Central memory CD8-positive, alpha-beta T cell (primary cell): Measurements from ENCODE around the gene TTC1.
A peak's percentile ranks its signal among the peaks of the same experiment; 100 is the strongest.
"Not testable (repeated sequence)": the region's sequence is repeated elsewhere in the genome, so short reads cannot be mapped to it uniquely, and the experiment has no call there.

Source experiments
- ATAC-seq: fragments of 150-1000 bp; cut with Tn5 transposase; replicated peaks from 2 replicates; pipeline ENCODE4 v1.10.0; 2022; ENCODE audit warnings: mild to moderate bottlenecking, moderate FRiP score, moderate number of reproducible peaks; ENCODE audit not compliant: poor library complexity, severe bottlenecking; ENCODE audit errors: extremely low read depth
- DNase-seq, 2 donors: peaks; one replicate each; pipeline ENCODE4 v3.0.0; 2021; ENCODE audit warnings: low spot score in 2 of 2
- H3K27ac Mint-ChIP-seq: one replicate; pipeline ENCODE4 v1.8.0; 2022; ENCODE audit warnings: low read depth, mild to moderate bottlenecking, moderate library complexity, mixed read lengths
- H3K27me3 Mint-ChIP-seq: one replicate; pipeline ENCODE4 v1.8.0; 2022; ENCODE audit warnings: mixed read lengths
- H3K36me3 Mint-ChIP-seq: one replicate; pipeline ENCODE4 v1.8.0; 2022; ENCODE audit warnings: mild to moderate bottlenecking, moderate library complexity, mixed read lengths; ENCODE audit not compliant: insufficient read depth
- H3K4me1 Mint-ChIP-seq: one replicate; pipeline ENCODE4 v1.8.0; 2022; ENCODE audit warnings: mixed read lengths
- H3K4me3 Mint-ChIP-seq: one replicate; pipeline ENCODE4 v1.8.0; 2022; ENCODE audit warnings: mild to moderate bottlenecking, moderate library complexity, mixed read lengths
- H3K9me3 Mint-ChIP-seq: one replicate; pipeline ENCODE4 v1.8.0; 2022; ENCODE audit warnings: mixed read lengths

Gene TTC1

DNA sequence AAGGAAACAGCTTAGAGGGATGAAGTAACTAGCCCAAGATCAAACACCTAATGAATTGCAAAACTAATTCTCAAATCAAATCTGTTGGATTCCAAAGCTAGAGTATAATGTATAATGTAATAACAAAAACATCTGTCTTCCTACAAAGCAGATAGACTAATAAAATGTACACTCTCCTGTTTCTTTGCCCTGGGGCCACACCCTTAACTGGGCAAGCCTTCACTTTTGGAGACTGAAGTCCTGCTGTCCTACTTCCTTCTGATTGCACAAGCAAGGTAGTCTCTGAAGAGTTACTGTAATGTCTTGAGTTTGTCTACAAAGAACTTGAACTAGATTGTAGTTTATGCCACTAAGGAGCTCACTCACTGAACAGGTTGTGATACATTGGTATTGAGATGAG is 2.5 kb downstream of the TTC1 start:
- Mint-ChIP-seq H3K4me1 (peaks cover 35% of the 10 kb centered on the region), H3K9me3 (no peaks in the 10 kb centered on the region), H3K27ac (no peak overlapping the region), H3K4me3 (no peak overlapping the region), H3K36me3 (peaks cover 34% of the 10 kb centered on the region), H3K27me3 (no peaks in the 10 kb centered on the region)
- ATAC-seq (no peak), DNase-seq (no peak)

DNA sequence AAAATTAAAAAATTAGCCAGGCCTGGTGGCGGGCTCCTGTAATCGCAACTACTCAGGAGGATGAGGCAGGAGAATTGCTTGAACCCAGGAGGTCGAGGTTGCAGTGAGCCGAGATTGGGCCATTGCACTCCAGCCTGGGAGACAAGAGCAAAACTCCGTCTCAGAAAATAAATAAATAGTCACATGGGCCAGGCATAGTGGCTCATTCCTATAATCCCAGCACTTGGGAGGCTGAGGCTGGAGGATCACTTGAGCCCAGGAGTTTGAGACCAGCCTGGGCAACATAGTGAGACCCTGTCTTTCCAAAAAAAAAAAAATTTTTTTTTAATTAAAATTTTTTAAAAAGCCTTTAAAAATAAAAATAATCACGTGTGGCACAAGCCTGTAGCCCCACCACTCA is 5.3 kb downstream of the TTC1 start:
- peaks cover 35% of the 10 kb centered on the region for H3K36me3 Mint-ChIP-seq
- not testable (repeated sequence) for ATAC-seq, H3K27ac Mint-ChIP-seq, H3K9me3 Mint-ChIP-seq, H3K27me3 Mint-ChIP-seq, DNase-seq, H3K4me3 Mint-ChIP-seq
- peaks cover 29% of the 10 kb centered on the region for H3K4me1 Mint-ChIP-seq

DNA sequence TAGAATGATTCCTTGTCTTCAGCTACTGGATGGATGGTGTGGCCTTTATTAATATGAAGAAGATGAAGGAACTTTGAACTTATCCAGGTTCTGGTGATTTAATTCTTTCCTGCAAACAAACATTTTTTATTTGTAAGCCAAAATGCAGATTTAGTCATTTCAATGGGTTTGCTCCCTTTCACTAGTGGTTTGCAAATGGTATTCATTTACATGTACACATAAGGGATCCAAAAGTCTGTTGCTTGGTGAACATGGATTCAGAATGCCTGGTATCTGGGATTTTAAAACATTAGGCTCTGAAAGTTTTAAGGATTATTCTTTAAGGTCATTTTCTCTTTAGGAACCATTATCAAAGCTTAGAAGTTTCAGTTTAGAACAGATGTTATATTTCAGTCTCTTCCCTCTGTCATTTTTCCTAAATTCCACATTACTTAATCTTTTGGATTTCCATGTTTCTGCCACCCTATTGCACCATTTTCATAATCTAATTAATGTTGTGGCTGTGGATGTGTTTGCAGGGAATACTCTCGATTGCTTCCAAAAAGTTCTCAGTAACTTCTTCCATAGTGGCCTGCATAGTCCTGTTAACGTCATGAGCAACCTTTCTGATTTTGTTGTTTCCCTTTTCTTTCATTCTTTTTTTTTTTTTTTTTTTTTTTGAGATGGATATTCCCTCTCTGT is 10.1 kb downstream of the TTC1 start:
- peak overlapping the region; percentile 87 for H3K27ac Mint-ChIP-seq
- peaks cover 40% of the 10 kb centered on the region for H3K4me1 Mint-ChIP-seq
- no peak for ATAC-seq
- no peaks in the 10 kb centered on the region for H3K9me3 Mint-ChIP-seq
- no peak overlapping the region for H3K4me3 Mint-ChIP-seq
- H3K36me3 Mint-ChIP-seq, result peaks cover 28% of the 10 kb centered on the region
- no peaks in the 10 kb centered on the region for H3K27me3 Mint-ChIP-seq
- no peak for DNase-seq

DNA sequence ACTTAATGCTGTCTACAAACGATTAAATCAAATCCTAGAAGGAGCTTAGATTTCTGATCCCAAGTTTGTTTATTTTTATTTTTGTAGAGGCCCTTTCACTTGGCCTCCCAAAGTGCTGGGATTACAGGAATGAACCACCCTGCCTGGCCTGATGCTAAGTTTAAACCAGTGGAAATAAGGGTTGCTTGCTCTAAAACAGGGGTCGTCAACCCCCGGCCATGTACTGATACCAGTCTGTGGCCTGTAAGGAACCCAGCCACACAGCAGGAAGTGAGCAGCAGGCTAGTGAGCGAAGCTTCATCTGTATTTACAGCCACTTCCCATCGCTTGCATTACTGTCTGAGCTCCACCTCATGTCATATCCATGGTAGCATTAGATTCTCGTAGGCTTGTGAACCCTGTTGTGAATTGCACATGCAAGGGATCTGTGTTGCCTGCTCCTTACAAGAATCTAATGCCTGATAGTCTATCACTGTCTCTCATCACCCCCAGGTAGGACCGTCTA is 11.4 kb downstream of the TTC1 start:
- peak overlapping the region; percentile 87 for H3K27ac Mint-ChIP-seq
- peaks cover 26% of the 10 kb centered on the region for H3K36me3 Mint-ChIP-seq
- peaks cover 33% of the 10 kb centered on the region for H3K4me1 Mint-ChIP-seq
- peak; percentile 41 for ATAC-seq
- H3K9me3 Mint-ChIP-seq, result no peaks in the 10 kb centered on the region
- no peak overlapping the region for H3K4me3 Mint-ChIP-seq
- H3K27me3 Mint-ChIP-seq, result no peaks in the 10 kb centered on the region
- DNase-seq, result no peak

DNA sequence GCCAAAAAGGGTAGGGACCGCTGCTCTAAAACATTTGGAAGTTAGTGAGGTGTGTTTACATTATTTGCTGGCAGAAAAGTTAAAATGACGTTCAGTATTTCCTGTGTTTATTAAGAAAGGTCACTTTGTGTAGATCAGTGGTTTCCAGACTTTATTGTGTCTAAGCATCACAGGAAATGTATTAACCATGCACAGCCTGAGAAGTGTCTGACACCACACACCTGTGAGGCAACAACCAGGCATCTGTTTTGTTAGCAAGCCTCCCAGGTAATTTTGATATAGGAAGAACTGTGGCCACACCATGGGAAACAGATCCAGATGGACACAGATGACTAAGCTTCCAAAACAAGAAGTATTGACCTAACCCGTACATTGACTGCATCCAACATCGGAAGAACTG is 12.0 kb downstream of the TTC1 start:
- H3K27ac Mint-ChIP-seq, result peak overlapping the region; percentile 87
- H3K36me3 Mint-ChIP-seq, result peaks cover 26% of the 10 kb centered on the region
- ATAC-seq (peak; percentile 78), DNase-seq (no peak)
- H3K4me3 Mint-ChIP-seq, result no peak overlapping the region
- peaks cover 33% of the 10 kb centered on the region for H3K4me1 Mint-ChIP-seq
- no peaks in the 10 kb centered on the region for H3K27me3 Mint-ChIP-seq
- no peaks in the 10 kb centered on the region for H3K9me3 Mint-ChIP-seq

DNA sequence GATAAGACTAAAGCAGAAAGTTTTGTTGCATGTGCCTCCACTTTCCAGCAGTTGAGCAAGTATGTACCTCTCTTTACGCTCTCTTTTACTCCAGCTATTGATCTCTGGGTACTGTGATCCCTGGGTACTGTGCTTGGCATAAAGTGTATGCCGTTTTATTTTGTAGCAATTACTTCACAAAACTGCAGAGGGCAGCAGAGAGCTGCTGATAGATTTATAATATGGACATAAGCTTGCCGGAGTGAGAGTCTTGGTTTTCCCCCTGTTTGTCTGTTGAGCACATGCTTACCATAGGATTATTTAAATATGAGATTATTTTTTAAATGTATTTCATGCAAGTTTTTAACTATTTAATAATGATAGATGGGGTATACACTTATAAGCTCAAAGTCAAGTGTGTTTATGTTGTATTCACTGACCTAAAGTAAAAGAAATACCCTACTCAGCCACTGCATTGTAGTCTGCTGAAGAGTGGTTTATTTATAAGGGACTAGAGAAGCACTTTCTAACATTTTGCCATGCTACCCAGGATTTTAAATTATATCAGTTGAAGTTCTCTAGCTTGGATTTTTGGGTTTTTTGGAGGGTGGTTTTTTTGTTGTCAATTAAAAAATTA is 13.0 kb downstream of the TTC1 start:
- peaks cover 43% of the 10 kb centered on the region for H3K4me1 Mint-ChIP-seq

DNA sequence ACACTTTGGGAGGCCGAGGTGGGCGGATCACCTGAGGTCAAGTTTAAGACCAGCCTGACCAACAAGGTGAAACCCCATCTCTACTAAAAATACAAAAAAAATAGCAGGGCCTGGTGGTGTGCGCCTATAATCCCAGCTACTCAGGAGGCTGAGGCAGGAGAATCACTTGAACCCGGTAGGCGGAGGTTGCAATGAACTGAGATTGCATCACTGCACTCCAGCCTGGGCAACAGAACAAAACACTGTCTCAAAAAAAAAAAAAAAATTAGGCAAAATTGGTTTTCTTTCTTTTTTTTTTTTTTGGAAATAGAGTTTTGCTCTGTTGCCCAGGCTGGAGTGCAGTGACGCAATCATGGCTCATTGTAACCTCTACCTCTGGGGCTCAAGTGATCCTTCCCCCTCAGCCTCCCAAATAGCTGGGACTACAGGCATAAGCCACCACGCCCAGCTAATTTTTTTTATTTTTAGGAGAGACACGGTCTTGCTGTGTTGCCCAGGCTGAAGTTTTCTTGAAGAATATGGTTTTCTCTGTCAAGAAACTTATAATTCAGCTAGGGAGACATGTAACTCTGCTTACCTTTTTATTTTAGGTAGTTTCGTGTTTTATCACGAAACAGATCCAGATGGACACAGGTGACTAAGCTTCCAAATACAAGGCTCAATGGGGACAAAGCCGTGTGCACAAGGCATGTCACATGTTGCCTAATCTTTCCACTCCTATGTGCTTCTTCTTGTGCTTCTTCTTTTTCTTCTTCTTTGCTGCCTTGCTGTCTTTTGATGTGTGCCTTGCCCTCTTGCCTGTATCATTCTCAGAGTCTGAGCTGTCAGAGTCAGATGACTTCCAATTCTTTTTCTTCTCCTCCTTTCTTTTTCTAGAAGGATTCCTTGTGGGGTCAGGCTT is 14.3 kb downstream of the TTC1 start:
- H3K4me1 Mint-ChIP-seq, result peaks cover 46% of the 10 kb centered on the region
- H3K27ac Mint-ChIP-seq, result peak overlapping the region; percentile 58
- H3K27me3 Mint-ChIP-seq, result no peaks in the 10 kb centered on the region
- DNase-seq, result no peak
- no peak overlapping the region for H3K4me3 Mint-ChIP-seq
- ATAC-seq, result no peak
- H3K36me3 Mint-ChIP-seq, result peaks cover 30% of the 10 kb centered on the region
- H3K9me3 Mint-ChIP-seq, result no peaks in the 10 kb centered on the region

More for the DNA sequence above, 13.0 kb downstream of the TTC1 start:
- ATAC-seq (peak; percentile 70), DNase-seq (peak; percentile 32 to 51)
- no peaks in the 10 kb centered on the region for H3K27me3 Mint-ChIP-seq
- H3K4me3 Mint-ChIP-seq, result no peak overlapping the region
- peak overlapping the region; percentile 33 for H3K27ac Mint-ChIP-seq
- H3K36me3 Mint-ChIP-seq, result peaks cover 25% of the 10 kb centered on the region
- H3K9me3 Mint-ChIP-seq, result no peaks in the 10 kb centered on the region

DNA sequence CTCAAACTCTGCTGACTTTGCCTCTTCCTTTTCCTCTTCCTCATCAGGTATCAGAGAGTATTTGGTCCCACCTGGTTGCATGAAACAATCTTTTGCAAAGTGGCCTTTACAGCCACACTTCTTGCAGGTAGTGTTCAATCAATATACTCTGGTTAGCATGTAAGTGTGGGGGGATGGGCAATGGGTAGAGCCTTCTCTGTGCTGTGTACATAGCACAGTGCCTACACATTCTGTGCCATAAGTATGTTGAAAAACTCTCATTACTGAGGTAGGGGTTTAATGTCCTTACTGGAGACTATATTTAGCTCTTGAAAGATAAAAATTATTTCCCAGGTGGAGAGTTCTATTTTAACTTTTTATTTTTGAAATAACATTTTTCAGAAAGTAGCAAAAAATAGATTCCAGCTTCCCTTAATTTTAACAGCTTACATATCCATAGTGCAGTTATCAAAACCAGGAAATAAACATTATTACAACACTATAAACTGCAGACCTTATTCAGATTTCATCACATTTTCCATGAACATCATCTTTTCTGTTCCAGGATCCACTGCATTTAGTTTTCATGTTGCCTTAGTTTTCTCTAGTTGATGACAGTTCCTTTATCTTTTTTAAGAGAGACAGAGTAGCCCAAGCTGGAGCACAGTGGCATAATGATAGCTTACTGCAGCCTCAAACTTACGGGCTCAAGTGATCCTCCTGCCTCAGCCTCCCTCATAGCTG is 15.1 kb downstream of the TTC1 start:
- Mint-ChIP-seq H3K4me1 (peaks cover 46% of the 10 kb centered on the region), H3K4me3 (no peak overlapping the region), H3K9me3 (no peaks in the 10 kb centered on the region), H3K27ac (peak overlapping the region; percentile 58), H3K27me3 (no peaks in the 10 kb centered on the region), H3K36me3 (peaks cover 32% of the 10 kb centered on the region)
- DNase-seq, result no peak
- ATAC-seq, result no peak

DNA sequence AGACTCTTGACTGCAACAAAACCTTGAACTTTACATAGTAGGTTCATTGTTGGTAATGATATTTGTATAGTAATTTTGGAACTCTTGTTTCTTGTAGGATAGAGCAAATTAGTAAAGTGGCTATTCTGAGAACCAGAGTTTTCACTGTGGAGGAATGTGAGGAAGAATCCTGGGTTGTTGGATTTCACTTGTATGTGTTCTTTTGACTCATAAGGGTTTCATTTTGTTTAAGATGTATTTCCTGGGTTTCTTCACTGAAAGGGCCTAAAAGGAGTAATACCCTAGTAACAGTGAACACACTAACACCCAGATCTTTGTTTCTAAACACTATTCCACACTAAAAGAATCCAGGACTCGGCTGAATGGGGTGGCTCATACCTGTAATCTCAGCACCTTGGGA is 20.1 kb downstream of the TTC1 start:
- no peak for DNase-seq
- Mint-ChIP-seq H3K9me3 (no peaks in the 10 kb centered on the region), H3K27me3 (no peaks in the 10 kb centered on the region), H3K36me3 (peaks cover 29% of the 10 kb centered on the region), H3K27ac (no peak overlapping the region), H3K4me3 (no peak overlapping the region), H3K4me1 (peaks cover 23% of the 10 kb centered on the region)
- ATAC-seq, result no peak

DNA sequence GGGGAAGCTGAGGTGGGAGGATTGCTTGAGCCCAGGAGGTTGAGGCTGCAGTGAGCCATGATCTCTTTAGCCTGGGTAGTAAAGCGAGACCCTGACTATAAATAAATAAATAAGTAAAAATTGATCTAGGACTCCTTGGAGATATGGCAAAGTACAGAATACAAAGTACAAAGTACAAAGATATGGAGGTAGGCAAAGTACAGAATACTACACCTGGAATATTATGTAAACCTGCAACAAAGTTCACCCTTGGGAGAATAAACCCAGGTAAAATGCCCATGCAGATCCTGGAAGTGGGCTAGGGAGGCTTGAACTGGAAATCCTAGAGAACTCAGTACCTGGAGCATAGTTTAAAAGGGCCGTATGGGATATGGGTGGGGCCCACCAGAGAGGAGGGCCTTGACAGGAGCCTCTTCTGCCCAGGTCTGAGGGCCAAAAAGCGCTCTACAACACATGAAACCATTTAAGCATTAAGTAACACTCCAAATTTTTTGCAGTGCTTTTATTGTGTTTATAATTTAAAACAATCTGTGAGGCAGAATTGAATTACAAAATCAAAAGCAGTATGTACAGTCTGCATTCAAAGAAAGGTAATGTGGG is 20.7 kb downstream of the TTC1 start:
- DNase-seq, result no peak
- Mint-ChIP-seq H3K27me3 (no peaks in the 10 kb centered on the region), H3K36me3 (peaks cover 29% of the 10 kb centered on the region), H3K27ac (no peak overlapping the region), H3K4me3 (no peak overlapping the region), H3K9me3 (no peaks in the 10 kb centered on the region), H3K4me1 (peaks cover 23% of the 10 kb centered on the region)
- no peak for ATAC-seq

DNA sequence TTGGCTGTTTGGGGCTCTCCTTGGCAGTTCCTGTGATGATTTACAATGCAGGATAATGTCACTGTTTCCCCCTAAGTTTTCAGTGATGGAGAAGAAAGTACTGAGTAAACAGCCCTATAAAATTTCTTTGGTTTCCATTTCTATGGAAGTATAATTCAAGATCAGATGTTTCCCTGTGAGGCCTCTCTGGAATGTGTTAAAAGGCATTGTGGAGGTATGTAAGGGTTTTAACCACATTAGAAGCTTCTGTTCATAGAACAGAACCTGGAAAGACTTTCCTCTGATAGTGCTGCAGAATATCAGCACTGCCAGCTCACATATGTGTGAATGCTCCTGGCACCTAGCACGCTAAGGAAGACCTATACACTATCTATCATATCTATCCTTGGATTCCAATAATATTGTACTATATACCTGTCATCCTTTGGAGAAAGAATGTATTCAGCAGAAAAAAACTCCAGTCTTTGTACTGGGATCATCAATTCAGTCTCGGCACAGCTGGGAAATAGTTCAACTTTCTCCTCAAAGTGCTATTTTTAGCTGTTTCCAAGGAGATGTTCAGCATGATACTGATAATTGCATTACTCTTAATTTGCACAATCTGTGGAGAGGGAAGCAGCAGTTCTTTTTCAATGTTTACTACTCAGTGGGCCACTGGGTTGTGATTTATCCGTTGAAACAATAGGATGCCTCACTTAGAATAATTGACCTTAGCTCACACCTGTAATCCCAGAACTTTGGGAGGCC is 21.9 kb downstream of the TTC1 start:
- no peak for DNase-seq
- no peak overlapping the region for H3K4me3 Mint-ChIP-seq
- H3K27me3 Mint-ChIP-seq, result no peaks in the 10 kb centered on the region
- no peak for ATAC-seq
- H3K27ac Mint-ChIP-seq, result no peak overlapping the region
- no peaks in the 10 kb centered on the region for H3K9me3 Mint-ChIP-seq
- H3K36me3 Mint-ChIP-seq, result peaks cover 28% of the 10 kb centered on the region
- H3K4me1 Mint-ChIP-seq, result peaks cover 20% of the 10 kb centered on the region
